Measurements from ENCODE around the gene NPM1.

- TF ChIP-seq CTCF (IDR thresholded peaks at IDR 0.05) (no peak), POLR2AphosphoS5 (IDR thresholded peaks at IDR 0.05) (no peak), EP300 (IDR thresholded peaks at IDR 0.05) (no peak), POLR2A (IDR thresholded peaks at IDR 0.05) (no peak)
These were observed 5.0 kb downstream of the NPM1 start for GRCh38 chr5:171392585-171393159.

Data from gastroesophageal sphincter (tissue), 3 donors.